ENCODE results near the gene ENTREP3.

GRCh38 chr1:155244368-155245162 is 10.7 kb downstream of the ENTREP3 start:
- TF ChIP-seq POLR2A (IDR thresholded peaks at IDR 0.05): peak; percentile 75 to 85
- peak; percentile 63 to 100 (median 92) for TF ChIP-seq CTCF (IDR thresholded peaks at IDR 0.05)
